Esophagus (tissue), 2 donors: Measurements from ENCODE around the gene EXTL1. TPM values are rescaled to one million over a fixed set of nuclear protein-coding genes. Genes with fewer than 3 reads are reported as not detected.

Source experiments
- H3K27ac ChIP-seq, 2 donors: one replicate each; pipeline ENCODE4 v1.5.1; 2013; ENCODE audit warnings: low read depth in 2 of 2, mild to moderate bottlenecking in 2 of 2, inconsistent platforms in 1 of 2, low read length in 1 of 2, moderate library complexity in 1 of 2
- H3K27me3 ChIP-seq, 2 donors: one replicate each; pipeline ENCODE4 v1.6.1; 2013; ENCODE audit warnings: low read length in 2 of 2, control low read depth in 1 of 2, mild to moderate bottlenecking in 1 of 2; ENCODE audit not compliant: insufficient read depth in 2 of 2, control insufficient read depth in 1 of 2
- H3K36me3 ChIP-seq, 2 donors: one replicate each; pipeline ENCODE4 v1.6.1; 2013; ENCODE audit warnings: low read length in 1 of 2; ENCODE audit not compliant: control insufficient read depth in 2 of 2, insufficient read depth in 2 of 2
- H3K4me1 ChIP-seq, 2 donors: one replicate each; pipeline ENCODE4 v1.6.1; 2013; ENCODE audit warnings: low read length in 1 of 2; ENCODE audit not compliant: control insufficient read depth in 2 of 2, insufficient read depth in 2 of 2
- H3K4me3 ChIP-seq, 2 donors: one replicate each; pipeline ENCODE4 v1.5.1; 2013; ENCODE audit warnings: low read length in 2 of 2, mild to moderate bottlenecking in 2 of 2, low read depth in 1 of 2, moderate library complexity in 1 of 2
- H3K9me3 ChIP-seq, 2 donors: one replicate each; pipeline ENCODE4 v1.6.1; 2013; ENCODE audit warnings: mild to moderate bottlenecking in 2 of 2, low read depth in 1 of 2, low read length in 1 of 2, moderate library complexity in 1 of 2; ENCODE audit not compliant: control insufficient read depth in 2 of 2, insufficient read depth in 1 of 2
- WGBS, 2 donors: extraction: QIAGEN DNeasy Blood & Tissue Kit; methylation state at CpG; one replicate each; pipeline ENCODE4 v1.1.7; 2013; 5-methylcytosine and 5-hydroxymethylcytosine counted together
- polyA plus RNA-seq, 2 donors: library from polyadenylated mRNA; stranded (reverse); fragments of 200-250 nt; gene quantifications; one replicate each; pipeline ENCODE4 v1.2.3, GENCODE V29; 2013
- donor health status: healthy with polysubstance abuse.
- donor health status: Bipolar disorder and iron deficiency.

EXTL1 gene
- polyA plus RNA-seq, 2 donors: 0.09 to 0.45 TPM

DNA sequence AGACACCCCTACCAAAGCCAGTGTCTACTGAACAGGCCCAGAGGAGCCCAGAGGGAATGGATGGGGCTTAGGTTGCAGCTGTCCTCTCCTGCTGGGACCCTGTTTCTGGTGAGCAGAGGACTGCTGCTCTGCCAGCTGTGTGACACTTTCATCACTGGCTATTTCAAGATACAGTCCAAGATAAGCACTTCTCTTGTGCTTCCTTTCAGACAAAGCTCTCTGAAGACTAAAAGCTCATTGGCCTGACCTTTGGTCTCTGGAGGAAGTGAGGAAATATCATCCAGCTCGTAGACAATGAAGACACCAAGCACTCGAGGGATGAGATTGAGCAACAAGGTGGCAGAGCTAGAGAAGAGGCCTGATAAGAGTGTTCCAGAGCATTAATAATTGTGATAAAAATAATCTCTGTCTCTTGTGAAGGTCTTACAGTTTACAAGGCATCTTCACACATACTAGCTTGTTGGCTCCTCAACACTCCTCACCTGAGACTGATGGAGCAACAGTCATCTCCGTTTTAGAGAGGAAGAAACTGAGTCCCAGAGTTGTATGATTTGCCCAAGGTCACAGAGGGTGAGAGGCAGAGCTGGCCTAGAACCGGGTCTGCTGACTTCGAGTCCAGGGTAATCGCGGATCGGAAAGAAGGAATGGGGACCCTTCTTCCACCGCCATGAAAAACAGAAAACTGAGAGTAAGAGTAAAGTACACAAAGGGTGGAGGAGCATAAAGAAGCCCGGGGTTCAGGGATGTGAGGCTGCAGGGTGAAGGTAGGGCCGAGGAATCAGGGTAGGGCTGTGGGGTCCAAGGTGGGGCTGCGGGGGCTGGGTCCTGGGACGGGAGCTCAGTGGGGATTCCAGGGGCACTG is 24.4 kb upstream of the EXTL1 start:
- WGBS, 2 donors: 3% methylated on average over 13 of the region's 13 CpGs
- no peaks in the 10 kb centered on the region for H3K27me3 ChIP-seq
- H3K9me3 ChIP-seq: no peaks in the 10 kb centered on the region
- H3K27ac ChIP-seq: peak overlapping the region; percentile 82 to 84
- no peaks in the 10 kb centered on the region for H3K36me3 ChIP-seq
- H3K4me3 ChIP-seq: peak overlapping the region; percentile 55 to 69
- peaks cover 2 to 5% of the 10 kb centered on the region in 2 donors for H3K4me1 ChIP-seq

DNA sequence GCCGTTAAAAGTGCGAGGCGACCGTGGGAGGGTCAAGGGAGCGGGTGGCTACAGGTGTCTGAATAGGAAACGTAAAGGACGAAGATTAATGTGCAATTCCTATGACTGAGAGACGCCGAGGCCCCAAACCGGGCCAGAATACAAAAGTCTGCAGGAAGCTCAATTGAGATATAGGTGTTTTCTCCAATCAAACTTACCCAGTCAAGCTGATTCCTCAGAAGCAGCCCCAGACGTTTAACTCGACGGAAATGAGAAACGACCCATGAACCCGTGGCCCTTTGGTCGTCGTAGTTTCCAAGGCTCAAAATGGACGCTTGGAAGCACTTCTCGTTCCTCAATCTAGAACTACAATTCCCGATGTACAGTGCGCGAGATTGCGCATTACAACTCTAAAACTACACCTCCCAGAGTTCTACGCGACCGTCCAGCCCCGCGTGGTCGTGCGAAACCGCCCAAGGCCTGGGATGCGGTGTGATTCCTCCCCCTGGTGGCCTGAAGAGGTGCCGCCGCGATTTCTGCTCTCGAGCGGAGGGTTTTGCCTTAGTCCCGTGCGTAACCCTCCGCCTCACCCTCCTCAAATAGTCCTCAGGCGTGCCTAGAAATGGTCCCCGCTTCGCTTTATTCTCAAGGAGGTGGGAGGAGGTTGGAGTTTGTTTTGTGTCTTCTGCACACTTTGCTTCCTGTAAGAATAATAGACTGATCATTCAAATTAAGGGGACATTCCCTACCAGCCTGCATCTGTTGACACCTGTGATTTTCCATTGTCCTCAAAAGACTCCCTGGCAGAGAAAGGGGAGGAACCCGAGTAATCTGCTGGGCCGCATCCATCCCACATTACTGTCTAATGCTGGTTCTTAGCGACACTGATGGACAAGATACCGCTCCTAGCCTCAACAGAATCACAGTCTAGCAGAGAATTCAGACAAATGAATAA is 23.5 kb upstream of the EXTL1 start, which contains the start of gene PAFAH2:
PAFAH2 (minus strand) TSS at position 236 of the 934 bp plus-strand sequence. CDS start 7,247 bp downstream, outside the sequence.
- 1 to 2% methylated on average over 47 of the region's 47 CpGs for WGBS, 2 donors
- H3K4me1 ChIP-seq: peaks cover 2 to 5% of the 10 kb centered on the region in 2 donors
- peak within 1 kb of the TSS; percentile 82 to 84 for H3K27ac ChIP-seq
- H3K27me3 ChIP-seq: no peaks in the 10 kb centered on the region
- H3K9me3 ChIP-seq: no peaks in the 10 kb centered on the region
- H3K4me3 ChIP-seq: peak within 1 kb of the TSS; percentile 55 to 69
- no peaks in the 10 kb centered on the region for H3K36me3 ChIP-seq

DNA sequence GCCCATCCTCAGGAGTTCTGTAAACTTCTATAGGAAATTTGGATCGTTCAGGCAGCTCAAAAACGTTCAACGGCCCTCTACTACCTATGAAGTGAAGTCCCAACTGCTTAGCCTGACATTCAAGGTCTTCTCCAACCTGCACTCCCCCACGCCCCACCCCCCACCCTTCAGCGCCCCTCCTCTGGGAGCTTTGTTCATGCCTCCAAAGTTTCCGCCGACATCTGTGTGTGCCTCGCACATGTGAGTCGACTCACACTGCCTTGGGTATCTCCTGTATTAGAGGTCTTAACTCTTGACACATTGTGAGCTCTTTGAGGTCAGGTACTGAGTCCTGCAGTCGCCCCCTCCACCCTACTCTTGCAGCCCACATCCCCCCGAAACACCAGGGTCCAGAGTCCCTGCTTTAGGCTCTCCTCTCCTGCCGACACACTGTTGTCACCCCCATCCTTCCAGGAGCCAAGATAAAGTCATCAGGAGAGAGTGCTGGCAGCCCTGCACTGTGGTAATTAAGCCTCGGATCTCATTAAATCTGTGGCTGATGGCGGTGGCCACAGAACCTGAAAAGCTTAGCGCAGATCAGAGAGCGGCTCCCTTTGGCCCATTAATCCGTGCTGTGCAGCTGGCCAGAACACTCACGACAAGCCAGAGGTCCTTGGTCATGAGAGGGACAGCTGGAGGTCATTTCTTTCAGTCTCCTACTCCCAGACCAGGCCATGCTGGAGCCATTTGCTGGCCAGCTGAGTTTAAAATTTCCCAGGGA is 22.4 kb upstream of the EXTL1 start:
- Histone ChIP-seq H3K9me3 (no peaks in the 10 kb centered on the region), H3K36me3 (no peaks in the 10 kb centered on the region), H3K4me1 (peaks cover 2 to 5% of the 10 kb centered on the region in 2 donors), H3K27ac (no peak overlapping the region), H3K27me3 (no peaks in the 10 kb centered on the region), H3K4me3 (no peak overlapping the region)
- WGBS, 2 donors: 85 to 86% methylated on average over 18 of the region's 18 CpGs

DNA sequence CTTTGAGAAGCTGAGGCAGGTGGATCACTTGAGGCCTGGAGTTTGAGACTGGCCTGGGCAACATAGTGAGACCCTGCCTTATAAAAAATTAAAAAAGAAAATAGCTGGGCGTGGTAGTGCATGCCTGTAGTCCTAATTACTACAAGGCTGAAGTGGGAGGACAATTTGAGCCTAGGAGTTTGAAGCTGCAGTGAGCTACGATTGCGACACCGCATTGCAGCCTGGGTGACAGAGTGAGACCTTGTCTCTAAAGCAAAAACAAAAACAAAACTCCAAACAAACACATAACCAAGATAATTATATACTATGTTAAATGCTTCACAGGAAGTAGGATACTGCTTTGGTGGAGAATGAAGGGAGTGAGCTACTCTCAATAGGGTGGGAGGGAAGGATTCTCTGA is 18.3 kb upstream of the EXTL1 start:
- Histone ChIP-seq H3K36me3 (no peaks in the 10 kb centered on the region), H3K27ac (no peak overlapping the region), H3K9me3 (no peaks in the 10 kb centered on the region), H3K4me3 (no peak overlapping the region), H3K4me1 (peaks cover 0 to 3% of the 10 kb centered on the region in 2 donors), H3K27me3 (no peaks in the 10 kb centered on the region)
- 83 to 92% methylated on average over 4 of the region's 4 CpGs for WGBS, 2 donors

GRCh38 chr1:26003756-26004155 is 17.8 kb upstream of the EXTL1 start:
- no peak overlapping the region for H3K4me3 ChIP-seq
- H3K9me3 ChIP-seq: no peaks in the 10 kb centered on the region
- no peaks in the 10 kb centered on the region for H3K27me3 ChIP-seq
- WGBS, 2 donors: 69 to 86% methylated on average over 2 of the region's 2 CpGs
- H3K4me1 ChIP-seq: peaks cover 0 to 3% of the 10 kb centered on the region in 2 donors
- H3K27ac ChIP-seq: no peak overlapping the region
- H3K36me3 ChIP-seq: no peaks in the 10 kb centered on the region

DNA sequence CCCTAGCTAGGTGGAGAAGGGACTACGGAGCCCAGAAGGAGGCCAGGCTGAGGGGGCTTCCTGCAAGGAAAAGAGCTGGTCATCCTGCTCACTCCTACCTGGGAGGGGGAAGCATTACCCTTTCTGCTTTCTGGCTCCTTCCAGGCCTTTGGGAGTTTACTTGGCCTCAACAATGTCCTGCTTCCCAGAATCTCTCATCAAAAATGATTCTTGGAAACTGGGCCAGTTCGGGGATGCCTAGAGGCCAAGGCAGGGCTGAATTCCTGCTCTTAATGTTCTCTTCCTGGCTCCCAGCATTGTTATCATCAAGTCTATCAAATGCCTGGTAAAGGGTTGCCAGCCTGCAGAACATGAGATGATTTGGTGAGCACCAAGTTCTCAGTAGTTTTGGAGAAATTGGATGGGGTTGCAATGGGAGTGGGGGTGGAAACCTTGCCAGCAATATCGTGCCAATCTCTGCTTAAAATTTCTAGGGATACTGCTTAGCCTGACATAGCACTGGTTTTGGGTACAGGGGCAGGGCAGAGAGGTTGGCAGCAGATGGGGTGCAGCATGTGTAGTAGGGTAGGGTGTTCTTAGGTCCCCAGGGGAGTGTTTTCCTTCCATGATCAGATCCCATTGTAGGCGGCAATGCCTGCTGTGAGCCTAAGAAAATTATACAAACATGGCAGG is 16.0 kb upstream of the EXTL1 start:
- no peaks in the 10 kb centered on the region for H3K9me3 ChIP-seq
- H3K4me1 ChIP-seq: peaks cover 0 to 3% of the 10 kb centered on the region in 2 donors
- no peak overlapping the region for H3K27ac ChIP-seq
- H3K4me3 ChIP-seq: no peak overlapping the region
- WGBS, 2 donors: 37 to 57% methylated on average over 4 of the region's 4 CpGs
- H3K36me3 ChIP-seq: no peaks in the 10 kb centered on the region
- no peaks in the 10 kb centered on the region for H3K27me3 ChIP-seq

DNA sequence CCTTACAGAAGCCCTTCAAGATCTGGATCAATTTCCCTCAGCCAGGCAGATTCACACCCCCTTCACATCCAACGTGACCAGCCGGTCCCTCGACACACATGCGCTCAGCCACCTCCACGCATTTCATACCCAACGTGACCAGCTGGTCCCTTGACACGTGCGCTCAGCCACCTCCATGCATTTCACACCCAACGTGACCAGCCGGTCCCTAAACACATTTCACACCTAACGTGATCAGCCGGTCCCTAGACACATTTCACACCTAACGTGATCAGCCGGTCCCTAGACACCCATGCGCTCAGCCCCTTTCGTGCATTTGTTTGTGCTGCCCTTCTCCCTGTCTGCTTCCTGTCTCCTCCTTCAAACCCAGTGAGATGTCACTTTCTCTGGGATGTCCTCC is 14.9 kb upstream of the EXTL1 start:
- 93% methylated on average over 16 of the region's 16 CpGs for WGBS, 2 donors
- no peaks in the 10 kb centered on the region for H3K9me3 ChIP-seq
- no peaks in the 10 kb centered on the region for H3K27me3 ChIP-seq
- H3K4me1 ChIP-seq: peaks cover 0 to 3% of the 10 kb centered on the region in 2 donors
- H3K4me3 ChIP-seq: no peak overlapping the region
- H3K36me3 ChIP-seq: no peaks in the 10 kb centered on the region
- H3K27ac ChIP-seq: no peak overlapping the region

DNA sequence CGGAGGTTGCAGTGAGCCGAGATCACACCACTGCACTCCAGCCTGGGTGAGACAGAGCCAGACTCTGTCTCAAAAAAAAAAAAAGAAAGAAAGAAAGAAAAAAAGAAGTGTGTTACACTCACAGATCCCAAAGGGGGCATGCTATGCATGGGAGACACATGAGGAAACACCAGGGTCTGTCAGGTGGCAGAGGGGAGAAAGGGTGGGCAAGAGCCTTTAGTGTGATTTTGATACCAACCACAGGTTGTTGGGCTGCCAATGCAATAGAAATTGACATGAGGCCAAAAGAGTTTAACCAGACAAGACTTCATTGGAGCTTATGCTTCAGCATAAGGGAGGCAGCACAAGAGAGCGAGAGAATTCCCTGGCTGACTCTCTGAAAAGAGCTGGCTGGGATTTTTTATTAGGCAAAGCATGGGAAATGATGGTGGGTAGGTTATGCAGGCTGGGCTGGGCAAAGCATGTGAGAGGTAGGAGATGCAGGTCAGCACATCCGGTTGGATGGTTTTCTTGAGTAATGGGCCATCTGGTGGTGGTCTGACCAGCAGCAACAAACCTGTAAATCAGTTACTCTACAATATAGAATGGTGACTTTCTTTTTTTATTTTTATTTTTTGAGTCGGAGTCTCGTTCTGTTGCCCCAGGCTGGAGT is 11.7 kb upstream of the EXTL1 start:
- Histone ChIP-seq H3K27me3 (no peaks in the 10 kb centered on the region), H3K27ac (no peak overlapping the region), H3K9me3 (no peaks in the 10 kb centered on the region), H3K4me3 (no peak overlapping the region), H3K4me1 (peaks cover 0 to 3% of the 10 kb centered on the region in 2 donors), H3K36me3 (no peaks in the 10 kb centered on the region)
- WGBS, 2 donors: 68 to 70% methylated on average over 6 of the region's 6 CpGs
